GM12872 (cell line): ENCODE measurements around the gene DLG2.

Source experiments
- CTCF ChIP-seq: IDR thresholded peaks from 3 replicates; pipeline ENCODE4 v1.5.1; 2011; ENCODE audit warnings: low read depth, mild to moderate bottlenecking, low read length, moderate library complexity; ENCODE audit not compliant: insufficient read depth

Gene DLG2

GRCh38 chr11:84480131-84480530, 1147.0 kb downstream of the DLG2 start:
- no peak for TF ChIP-seq CTCF

- no peak for TF ChIP-seq CTCF
Observed at GRCh38 chr11:84476581-84476980, 1150.6 kb downstream of the DLG2 start.

GRCh38 chr11:84471501-84471900, 1155.6 kb downstream of the DLG2 start:
- no peak for TF ChIP-seq CTCF

GRCh38 chr11:84468235-84468634, 1158.9 kb downstream of the DLG2 start:
- no peak for TF ChIP-seq CTCF

GRCh38 chr11:84465040-84465439, 1162.1 kb downstream of the DLG2 start:
- TF ChIP-seq CTCF: no peak

- no peak for TF ChIP-seq CTCF
Observed at GRCh38 chr11:84455691-84456090, 1171.5 kb downstream of the DLG2 start.

GRCh38 chr11:84452211-84452610, 1174.9 kb downstream of the DLG2 start:
- TF ChIP-seq CTCF: no peak

GRCh38 chr11:84438565-84438964, 1188.6 kb downstream of the DLG2 start:
- TF ChIP-seq CTCF: no peak
